ENCODE results near the gene ORC3.

Gene ORC3

GRCh38 chr6:87661503-87661902 is 71.6 kb downstream of the ORC3 start:
- no peak overlapping the region for H3K4me3 ChIP-seq (ENCODE audit: low read depth, low read length)
- DNase-seq (ENCODE audit: low read depth): no peak
- no peak for TF ChIP-seq CTCF (IDR thresholded peaks at IDR 0.05; ENCODE audit: insufficient read depth, low read depth, low read length, missing control alignments)

GRCh38 chr6:87663434-87663833 is 73.5 kb downstream of the ORC3 start:
- no peak for DNase-seq (ENCODE audit: low read depth)
- H3K4me3 ChIP-seq (ENCODE audit: low read depth, low read length): no peak overlapping the region
- TF ChIP-seq CTCF (IDR thresholded peaks at IDR 0.05; ENCODE audit: insufficient read depth, low read depth, low read length, missing control alignments): no peak

GRCh38 chr6:87664921-87665485 is 75.1 kb downstream of the ORC3 start:
- no peak overlapping the region for H3K4me3 ChIP-seq (ENCODE audit: low read depth, low read length)
- TF ChIP-seq CTCF (IDR thresholded peaks at IDR 0.05; ENCODE audit: insufficient read depth, low read depth, low read length, missing control alignments): no peak
- DNase-seq (ENCODE audit: low read depth): no peak

GRCh38 chr6:87667032-87667431 is 77.1 kb downstream of the ORC3 start:
- no peak for TF ChIP-seq CTCF (IDR thresholded peaks at IDR 0.05; ENCODE audit: insufficient read depth, low read depth, low read length, missing control alignments)
- no peak overlapping the region for H3K4me3 ChIP-seq (ENCODE audit: low read depth, low read length)
- DNase-seq (ENCODE audit: low read depth): no peak

GRCh38 chr6:87668013-87668412 is 78.1 kb downstream of the ORC3 start:
- no peak for TF ChIP-seq CTCF (IDR thresholded peaks at IDR 0.05; ENCODE audit: insufficient read depth, low read depth, low read length, missing control alignments)
- H3K4me3 ChIP-seq (ENCODE audit: low read depth, low read length): no peak overlapping the region
- no peak for DNase-seq (ENCODE audit: low read depth)

GRCh38 chr6:87669051-87669450 is 79.1 kb downstream of the ORC3 start:
- DNase-seq (ENCODE audit: low read depth): peak; percentile 33
- H3K4me3 ChIP-seq (ENCODE audit: low read depth, low read length): no peak overlapping the region
- TF ChIP-seq CTCF (IDR thresholded peaks at IDR 0.05; ENCODE audit: insufficient read depth, low read depth, low read length, missing control alignments): no peak

GRCh38 chr6:87670707-87671106 is 80.8 kb downstream of the ORC3 start:
- H3K4me3 ChIP-seq (ENCODE audit: low read depth, low read length): no peak overlapping the region
- TF ChIP-seq CTCF (IDR thresholded peaks at IDR 0.05; ENCODE audit: insufficient read depth, low read depth, low read length, missing control alignments): no peak
- DNase-seq (ENCODE audit: low read depth): no peak

Data from GM12865 (cell line).